ENCODE data around the gene DHX29. TPM values are rescaled to one million over a fixed set of nuclear protein-coding genes. Genes with fewer than 3 reads are reported as not detected.

DHX29 gene
- total RNA-seq, 1 donor from 2014 or later: 20.7 TPM

GRCh38 chr5:55226027-55226933 lies 81.2 kb downstream of the DHX29 start:
- peaks cover 100% of the 10 kb centered on the region for H3K27me3 ChIP-seq
- H3K9me3 ChIP-seq: no peaks in the 10 kb centered on the region
- peak; percentile 45 for ATAC-seq
- peak overlapping the region; percentile 34 for H3K4me3 ChIP-seq
- peak; percentile 40 for TF ChIP-seq CTCF (IDR thresholded peaks at IDR 0.05)
- intact Hi-C loops (cut with DNase I): no loop called here
- H3K4me1 ChIP-seq: peaks cover 23% of the 10 kb centered on the region
- H3K36me3 ChIP-seq: no peaks in the 10 kb centered on the region
- peak; percentile 68 for DNase-seq
- H3K27ac ChIP-seq: no peak overlapping the region

GRCh38 chr5:55225346-55225745 lies 82.1 kb downstream of the DHX29 start:
- ATAC-seq (no peak), DNase-seq (no peak)
- H3K27me3 ChIP-seq: peaks cover 100% of the 10 kb centered on the region
- no peaks in the 10 kb centered on the region for H3K36me3 ChIP-seq
- no peak overlapping the region for H3K4me3 ChIP-seq
- H3K4me1 ChIP-seq: peaks cover 24% of the 10 kb centered on the region
- no peaks in the 10 kb centered on the region for H3K9me3 ChIP-seq
- TF ChIP-seq CTCF (IDR thresholded peaks at IDR 0.05): no peak
- no peak overlapping the region for H3K27ac ChIP-seq
- intact Hi-C loops (cut with DNase I): no loop called here

DNA sequence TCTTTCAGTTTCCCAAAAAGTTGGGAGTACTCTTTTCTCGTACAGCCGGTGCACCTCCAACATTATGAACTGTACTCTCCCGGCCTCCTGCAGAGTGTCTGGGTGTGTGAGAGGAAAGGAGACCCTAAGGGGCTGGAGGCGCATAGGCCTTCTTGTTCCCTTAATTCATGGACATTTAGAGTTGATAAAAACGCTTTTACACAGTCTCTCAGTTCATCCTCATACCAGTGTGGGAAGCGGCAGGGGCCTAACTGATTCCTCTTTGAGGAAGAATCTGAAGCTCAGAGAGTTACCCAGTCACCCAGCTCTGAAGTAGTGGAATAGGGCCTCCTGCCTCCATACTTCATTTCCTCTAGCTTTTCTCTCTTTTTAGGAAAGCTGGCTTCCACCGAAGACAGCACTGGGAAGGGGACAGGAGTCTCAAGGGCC lies 83.7 kb downstream of the DHX29 start:
- no peak overlapping the region for H3K27ac ChIP-seq
- TF ChIP-seq CTCF (IDR thresholded peaks at IDR 0.05): no peak
- no peak for DNase-seq
- no peaks in the 10 kb centered on the region for H3K9me3 ChIP-seq
- intact Hi-C loops (cut with DNase I): no loop called here
- peaks cover 25% of the 10 kb centered on the region for H3K4me1 ChIP-seq
- H3K36me3 ChIP-seq: no peaks in the 10 kb centered on the region
- ATAC-seq: no peak
- H3K4me3 ChIP-seq: no peak overlapping the region
- peaks cover 100% of the 10 kb centered on the region for H3K27me3 ChIP-seq

DNA sequence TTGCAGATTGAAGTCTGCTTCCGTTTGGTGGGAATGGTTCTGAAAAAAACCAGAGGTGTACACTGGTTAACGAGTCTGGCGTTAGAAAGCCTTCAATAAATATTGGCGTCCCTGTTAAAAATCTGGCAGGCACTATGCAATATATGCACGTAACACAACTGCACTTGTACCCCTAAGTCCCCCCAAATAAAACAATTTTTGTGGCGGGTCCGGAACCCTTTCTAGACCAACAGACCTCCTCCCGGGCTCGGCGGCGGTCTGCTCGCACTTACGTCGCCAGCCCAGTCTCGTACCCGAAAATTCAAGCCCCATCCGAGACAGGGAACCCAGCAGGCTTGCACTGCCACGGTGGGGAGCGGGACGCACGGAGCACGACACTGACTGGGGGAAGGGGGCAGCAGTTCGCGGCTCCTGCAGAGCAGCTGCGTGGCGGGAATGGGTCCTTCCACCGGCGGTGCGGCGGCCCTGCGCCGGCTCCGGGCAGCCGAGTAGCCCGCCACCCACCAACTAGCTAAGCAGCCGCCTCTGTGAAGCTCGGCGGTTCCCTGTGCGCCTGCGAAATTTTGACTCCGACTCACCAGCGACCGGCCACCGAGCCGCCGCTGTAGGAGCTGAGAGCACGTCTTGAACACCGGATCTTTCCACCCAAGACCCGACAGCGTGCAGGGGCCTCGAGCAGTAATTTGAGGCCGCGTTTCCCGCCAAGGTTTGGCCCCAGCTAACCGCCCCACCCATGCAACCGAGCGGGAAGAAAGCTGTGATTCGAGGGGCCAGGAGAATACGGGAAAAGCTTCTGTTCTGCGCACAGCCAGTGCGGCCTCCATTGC lies 84.3 kb downstream of the DHX29 start:
- H3K9me3 ChIP-seq: no peaks in the 10 kb centered on the region
- intact Hi-C loops (cut with DNase I): no loop called here
- H3K4me1 ChIP-seq: peaks cover 25% of the 10 kb centered on the region
- TF ChIP-seq CTCF (IDR thresholded peaks at IDR 0.05): no peak
- ATAC-seq (no peak), DNase-seq (no peak)
- H3K4me3 ChIP-seq: no peak overlapping the region
- H3K36me3 ChIP-seq: no peaks in the 10 kb centered on the region
- H3K27ac ChIP-seq: no peak overlapping the region
- H3K27me3 ChIP-seq: peaks cover 100% of the 10 kb centered on the region

- intact Hi-C loops (cut with DNase I): no loop called here
Observed at GRCh38 chr5:55222092-55222984, 85.2 kb downstream of the DHX29 start.

More at GRCh38 chr5:55222092-55222984, 85.2 kb downstream of the DHX29 start:
- DNase-seq (no peak), ATAC-seq (peak; percentile 9)
- Histone ChIP-seq H3K27me3 (peaks cover 99% of the 10 kb centered on the region), H3K4me1 (peaks cover 21% of the 10 kb centered on the region), H3K9me3 (no peaks in the 10 kb centered on the region), H3K27ac (no peak overlapping the region), H3K4me3 (no peak overlapping the region), H3K36me3 (no peaks in the 10 kb centered on the region)
- TF ChIP-seq CTCF (IDR thresholded peaks at IDR 0.05): no peak
